ENCODE results near the gene TAS2R46. TPM values are rescaled to one million over a fixed set of nuclear protein-coding genes. Genes with fewer than 3 reads are reported as not detected.

TAS2R46 gene
- total and polyA plus RNA-seq, 4 donors, result 3.3 to 3.9 TPM; not detected in 2

DNA sequence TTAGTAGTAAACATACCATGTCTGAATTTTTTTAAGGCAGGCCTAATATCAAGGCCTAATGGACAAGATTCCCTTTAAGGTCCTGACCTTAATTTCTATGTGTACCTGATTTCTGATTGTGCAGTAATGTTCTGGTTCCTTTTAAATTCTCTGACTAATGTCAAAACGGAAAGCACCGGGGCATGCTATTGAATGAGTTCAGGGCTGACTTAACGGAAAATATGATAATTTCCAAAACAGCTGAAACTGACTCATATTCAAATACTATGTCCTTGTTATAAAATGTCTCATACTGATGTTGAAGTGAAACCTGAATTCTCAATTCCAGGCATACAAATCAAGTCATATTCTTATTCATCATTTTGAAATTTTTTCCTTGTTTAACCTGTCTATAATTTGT, 23.3 kb upstream of the TAS2R46 start:
- ATAC-seq (ENCODE audit: low FRiP score) (no peak), DNase-seq (no peak)
- intact Hi-C loops (cut with DNase I), result no loop called here
- Histone ChIP-seq H3K27me3 (ENCODE audit: control insufficient read depth in 1 of 2, insufficient read depth in 2 of 2, low read length in 1 of 2) (no peaks in the 10 kb centered on the region), H3K36me3 (ENCODE audit: control insufficient read depth in 1 of 2, insufficient read depth in 2 of 2, low read length in 1 of 2) (no peaks in the 10 kb centered on the region), H3K4me3 (ENCODE audit: low read length in 2 of 2) (no peak overlapping the region), H3K27ac (ENCODE audit: low read depth in 1 of 2, low read length in 2 of 2) (no peak overlapping the region), H3K4me1 (ENCODE audit: control insufficient read depth in 1 of 2, insufficient read depth in 2 of 2, low read length in 2 of 2) (no peaks in the 10 kb centered on the region), H3K9me3 (ENCODE audit: control insufficient read depth, low read length) (no peaks in the 10 kb centered on the region)
- 85% methylated on average over 3 of the region's 3 CpGs; no CpG with 5 or more reads in 1 of the 2 donors for WGBS, 2 donors

DNA sequence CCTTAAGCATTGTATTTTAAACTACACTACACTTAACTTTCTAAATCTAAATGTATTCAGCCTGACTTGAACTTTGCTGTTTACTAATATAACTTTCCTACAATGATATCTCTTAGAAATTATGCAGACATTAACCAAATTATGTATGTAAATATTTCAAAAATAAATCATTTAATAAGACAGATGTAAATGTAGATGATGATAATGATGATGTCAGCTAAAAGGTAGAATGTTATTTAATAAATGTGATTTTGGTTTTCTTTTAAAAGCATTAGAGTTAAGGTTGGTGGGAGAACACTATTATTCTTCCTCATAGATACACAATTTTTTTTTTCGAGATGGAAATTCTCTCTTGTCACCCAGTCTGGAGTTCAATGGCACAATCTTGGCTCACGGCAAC, 19.9 kb upstream of the TAS2R46 start:
- intact Hi-C loops (cut with DNase I), result no loop called here
- Histone ChIP-seq H3K27ac (ENCODE audit: low read depth in 1 of 2, low read length in 2 of 2) (no peak overlapping the region), H3K4me3 (ENCODE audit: low read length in 2 of 2) (no peak overlapping the region), H3K36me3 (ENCODE audit: control insufficient read depth in 1 of 2, insufficient read depth in 2 of 2, low read length in 1 of 2) (no peaks in the 10 kb centered on the region), H3K9me3 (ENCODE audit: control insufficient read depth, low read length) (no peaks in the 10 kb centered on the region), H3K4me1 (ENCODE audit: control insufficient read depth in 1 of 2, insufficient read depth in 2 of 2, low read length in 2 of 2) (no peaks in the 10 kb centered on the region), H3K27me3 (ENCODE audit: control insufficient read depth in 1 of 2, insufficient read depth in 2 of 2, low read length in 1 of 2) (no peaks in the 10 kb centered on the region)
- DNase-seq, result no peak
- no peak for ATAC-seq (ENCODE audit: low FRiP score)
- WGBS, 2 donors, result 100% methylated on average over 2 of the region's 2 CpGs; no CpG with 5 or more reads in 1 of the 2 donors

DNA sequence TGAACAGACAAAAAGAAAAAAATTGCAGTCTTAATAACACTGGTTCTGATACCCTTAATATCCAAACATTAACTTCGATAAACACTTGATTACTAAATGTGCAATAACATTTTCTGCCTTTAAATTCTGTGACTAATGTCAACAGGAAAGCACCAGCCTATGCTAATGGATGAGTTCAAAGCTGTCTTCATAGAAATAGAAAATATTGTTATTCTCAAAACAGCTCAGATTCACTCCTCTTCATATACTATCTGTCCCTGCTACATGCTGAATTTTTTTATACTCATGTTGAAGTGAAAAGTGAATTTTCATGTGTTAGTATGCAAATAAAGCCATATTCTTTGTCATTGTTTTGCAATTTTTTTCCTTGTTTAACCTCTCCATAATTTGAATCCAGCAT, 16.2 kb upstream of the TAS2R46 start:
- 97 to 100% methylated on average over 1 of the region's 1 CpG for WGBS, 2 donors
- ATAC-seq (ENCODE audit: low FRiP score), result no peak
- Histone ChIP-seq H3K27ac (ENCODE audit: low read depth in 1 of 2, low read length in 2 of 2) (no peak overlapping the region), H3K4me1 (ENCODE audit: control insufficient read depth in 1 of 2, insufficient read depth in 2 of 2, low read length in 2 of 2) (no peaks in the 10 kb centered on the region), H3K4me3 (ENCODE audit: low read length in 2 of 2) (no peak overlapping the region), H3K9me3 (ENCODE audit: control insufficient read depth, low read length) (no peaks in the 10 kb centered on the region), H3K27me3 (ENCODE audit: control insufficient read depth in 1 of 2, insufficient read depth in 2 of 2, low read length in 1 of 2) (no peaks in the 10 kb centered on the region), H3K36me3 (ENCODE audit: control insufficient read depth in 1 of 2, insufficient read depth in 2 of 2, low read length in 1 of 2) (no peaks in the 10 kb centered on the region)
- DNase-seq, result no peak
- intact Hi-C loops (cut with DNase I), result no loop called here

DNA sequence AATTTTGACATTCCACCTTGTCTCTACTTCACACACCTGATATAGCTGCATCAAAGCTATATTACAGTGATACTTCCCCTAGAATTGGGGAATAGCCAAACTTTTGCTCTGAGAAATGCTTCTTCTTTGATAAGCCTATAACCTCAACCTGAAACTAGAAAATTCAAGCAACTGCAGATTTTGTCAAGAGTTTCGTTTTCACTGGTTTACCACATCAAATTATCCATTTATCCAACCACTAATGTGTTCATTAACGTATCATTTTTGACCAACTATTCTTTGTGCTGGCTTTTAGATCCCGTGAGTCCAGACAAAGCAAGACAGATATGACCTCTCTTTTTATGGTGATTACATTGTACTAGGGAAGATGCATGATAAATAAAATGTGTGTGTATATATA, 13.5 kb upstream of the TAS2R46 start:
- WGBS, 2 donors, result 0 to 72% methylated on average over 2 to 3 of the region's 3 CpGs
- no peak for ATAC-seq (ENCODE audit: low FRiP score)
- DNase-seq, result no peak
- Histone ChIP-seq H3K27ac (ENCODE audit: low read depth in 1 of 2, low read length in 2 of 2) (no peak overlapping the region), H3K9me3 (ENCODE audit: control insufficient read depth, low read length) (no peaks in the 10 kb centered on the region), H3K36me3 (ENCODE audit: control insufficient read depth in 1 of 2, insufficient read depth in 2 of 2, low read length in 1 of 2) (no peaks in the 10 kb centered on the region), H3K27me3 (ENCODE audit: control insufficient read depth in 1 of 2, insufficient read depth in 2 of 2, low read length in 1 of 2) (no peaks in the 10 kb centered on the region), H3K4me3 (ENCODE audit: low read length in 2 of 2) (no peak overlapping the region), H3K4me1 (ENCODE audit: control insufficient read depth in 1 of 2, insufficient read depth in 2 of 2, low read length in 2 of 2) (no peaks in the 10 kb centered on the region)
- intact Hi-C loops (cut with DNase I), result no loop called here

DNA sequence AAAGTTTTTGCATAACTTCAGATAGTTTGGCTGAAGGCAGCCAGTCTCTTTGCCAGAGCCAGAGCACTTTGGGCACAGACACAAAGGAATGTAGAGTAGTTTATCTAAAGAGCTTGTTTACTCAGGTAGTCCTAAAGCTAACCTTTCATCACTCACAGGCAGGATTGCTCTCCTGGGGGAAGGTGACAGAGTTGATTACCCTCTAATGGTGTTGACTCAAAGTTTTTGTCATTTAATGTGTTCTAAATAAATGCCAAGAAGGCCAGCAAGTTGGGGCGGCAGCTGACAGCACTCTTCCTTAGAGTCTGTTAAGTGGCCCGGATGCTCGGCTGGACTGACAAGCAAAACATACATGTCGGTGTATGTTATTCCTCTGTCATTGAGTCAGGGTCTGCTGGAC, 9.3 kb upstream of the TAS2R46 start:
- 46 to 47% methylated on average over 4 of the region's 4 CpGs for WGBS, 2 donors
- ATAC-seq (ENCODE audit: low FRiP score) (no peak), DNase-seq (no peak)
- Histone ChIP-seq H3K9me3 (ENCODE audit: control insufficient read depth, low read length) (no peaks in the 10 kb centered on the region), H3K4me3 (ENCODE audit: low read length in 2 of 2) (no peak overlapping the region), H3K27me3 (ENCODE audit: control insufficient read depth in 1 of 2, insufficient read depth in 2 of 2, low read length in 1 of 2) (no peaks in the 10 kb centered on the region), H3K4me1 (ENCODE audit: control insufficient read depth in 1 of 2, insufficient read depth in 2 of 2, low read length in 2 of 2) (no peaks in the 10 kb centered on the region), H3K27ac (ENCODE audit: low read depth in 1 of 2, low read length in 2 of 2) (no peak overlapping the region), H3K36me3 (ENCODE audit: control insufficient read depth in 1 of 2, insufficient read depth in 2 of 2, low read length in 1 of 2) (no peaks in the 10 kb centered on the region)
- intact Hi-C loops (cut with DNase I), result loop anchor here (2.0 to 5.0 kb wide), 2 partner anchors 54 to 57 kb away; no protein-coding TSS in a partner anchor

DNA sequence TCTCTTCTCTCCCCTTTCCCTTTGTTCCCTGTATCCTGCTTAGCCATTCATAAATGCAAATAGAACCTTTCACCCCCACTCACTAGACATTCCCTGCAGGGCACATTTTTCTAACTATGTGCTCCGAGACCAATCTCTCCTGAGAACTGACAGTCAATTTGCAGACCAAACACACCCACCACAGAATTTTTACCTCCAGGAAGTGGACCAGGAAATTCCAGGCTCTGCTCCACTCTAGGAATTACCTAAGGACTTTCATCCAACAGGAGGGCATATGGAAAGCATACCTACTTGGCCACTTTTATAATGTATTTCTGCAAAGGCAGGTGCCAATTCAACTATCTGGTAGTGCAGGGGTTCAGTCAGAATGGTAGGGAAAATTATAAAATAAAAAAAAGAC, 8.9 kb upstream of the TAS2R46 start:
- no peak for ATAC-seq (ENCODE audit: low FRiP score)
- WGBS, 2 donors, result 85% methylated on average over 1 of the region's 1 CpG; no CpG with 5 or more reads in 1 of the 2 donors

DNA sequence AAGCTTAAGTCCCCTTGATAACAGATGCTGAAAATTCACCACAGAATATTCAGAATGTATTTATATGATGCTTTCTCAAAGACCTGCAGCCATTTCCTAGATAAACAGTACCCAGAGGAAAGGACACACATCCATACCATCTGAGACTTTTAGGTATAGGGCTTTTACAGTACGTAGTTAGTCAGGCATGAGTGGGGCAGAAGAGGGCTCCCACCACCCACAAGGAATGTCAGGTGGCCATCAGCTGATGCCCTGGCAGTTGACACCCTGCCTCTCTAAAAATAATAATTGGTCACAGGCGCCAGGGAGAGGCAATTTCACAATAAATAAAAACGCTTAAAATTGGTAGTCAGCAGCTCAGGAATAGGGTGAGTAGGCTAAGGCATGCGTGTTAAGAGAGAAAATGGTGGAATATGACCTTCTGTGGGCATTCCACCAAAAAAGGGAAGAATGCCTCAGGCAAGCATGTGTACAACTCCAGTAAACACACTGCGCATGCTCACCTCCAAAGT, 7.8 kb upstream of the TAS2R46 start:
- H3K27ac ChIP-seq (ENCODE audit: low read depth in 1 of 2, low read length in 2 of 2), result no peak overlapping the region
- intact Hi-C loops (cut with DNase I), result loop anchor here (2.0 to 5.0 kb wide), 2 partner anchors 53 to 55 kb away; no protein-coding TSS in a partner anchor
- DNase-seq, result no peak
- no peaks in the 10 kb centered on the region for H3K4me1 ChIP-seq (ENCODE audit: control insufficient read depth in 1 of 2, insufficient read depth in 2 of 2, low read length in 2 of 2)
- H3K27me3 ChIP-seq (ENCODE audit: control insufficient read depth in 1 of 2, insufficient read depth in 2 of 2, low read length in 1 of 2), result no peaks in the 10 kb centered on the region
- no peak overlapping the region for H3K4me3 ChIP-seq (ENCODE audit: low read length in 2 of 2)
- peak; percentile 15 for ATAC-seq (ENCODE audit: low FRiP score)
- H3K9me3 ChIP-seq (ENCODE audit: control insufficient read depth, low read length), result no peaks in the 10 kb centered on the region
- 77 to 82% methylated on average over 5 of the region's 5 CpGs for WGBS, 2 donors
- H3K36me3 ChIP-seq (ENCODE audit: control insufficient read depth in 1 of 2, insufficient read depth in 2 of 2, low read length in 1 of 2), result no peaks in the 10 kb centered on the region

More for the DNA sequence above, 8.9 kb upstream of the TAS2R46 start:
- H3K27ac ChIP-seq (ENCODE audit: low read depth in 1 of 2, low read length in 2 of 2), result no peak overlapping the region
- DNase-seq, result no peak
- no peaks in the 10 kb centered on the region for H3K36me3 ChIP-seq (ENCODE audit: control insufficient read depth in 1 of 2, insufficient read depth in 2 of 2, low read length in 1 of 2)
- no peaks in the 10 kb centered on the region for H3K27me3 ChIP-seq (ENCODE audit: control insufficient read depth in 1 of 2, insufficient read depth in 2 of 2, low read length in 1 of 2)
- no peaks in the 10 kb centered on the region for H3K9me3 ChIP-seq (ENCODE audit: control insufficient read depth, low read length)
- intact Hi-C loops (cut with DNase I), result loop anchor here (2.0 to 5.0 kb wide), 2 partner anchors 54 to 56 kb away; no protein-coding TSS in a partner anchor
- H3K4me3 ChIP-seq (ENCODE audit: low read length in 2 of 2), result no peak overlapping the region
- H3K4me1 ChIP-seq (ENCODE audit: control insufficient read depth in 1 of 2, insufficient read depth in 2 of 2, low read length in 2 of 2), result no peaks in the 10 kb centered on the region

DNA sequence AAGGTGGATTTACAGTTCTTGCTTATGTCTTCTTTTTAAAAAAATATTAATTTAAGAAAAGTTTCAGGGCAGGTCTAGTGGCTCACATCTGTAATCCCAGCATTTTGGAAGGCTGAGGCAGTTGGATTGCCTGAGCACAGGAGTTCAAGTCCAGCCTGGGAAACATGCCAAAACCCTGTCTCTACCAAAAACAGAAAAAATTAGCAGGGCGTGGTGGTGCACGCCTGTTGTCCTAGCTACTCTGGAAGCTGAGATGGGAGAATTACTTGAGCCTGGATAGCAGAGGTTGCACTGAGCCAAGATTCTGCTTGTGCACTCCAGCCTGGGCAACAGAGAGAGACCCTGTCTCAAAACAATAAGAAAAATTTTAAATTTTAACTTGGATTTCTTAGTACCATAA, 5.4 kb upstream of the TAS2R46 start:
- no peak overlapping the region for H3K27ac ChIP-seq (ENCODE audit: low read depth in 1 of 2, low read length in 2 of 2)
- peak; percentile 53 for ATAC-seq (ENCODE audit: low FRiP score)
- intact Hi-C loops (cut with DNase I), result no loop called here
- no peak overlapping the region for H3K4me3 ChIP-seq (ENCODE audit: low read length in 2 of 2)
- peak in 1 of 2 donors; percentile 49 for DNase-seq
- H3K9me3 ChIP-seq (ENCODE audit: control insufficient read depth, low read length), result no peaks in the 10 kb centered on the region
- no peaks in the 10 kb centered on the region for H3K27me3 ChIP-seq (ENCODE audit: control insufficient read depth in 1 of 2, insufficient read depth in 2 of 2, low read length in 1 of 2)
- H3K4me1 ChIP-seq (ENCODE audit: control insufficient read depth in 1 of 2, insufficient read depth in 2 of 2, low read length in 2 of 2), result no peaks in the 10 kb centered on the region
- peaks cover 0 to 2% of the 10 kb centered on the region in 2 donors for H3K36me3 ChIP-seq (ENCODE audit: control insufficient read depth in 1 of 2, insufficient read depth in 2 of 2, low read length in 1 of 2)
- WGBS, 2 donors, result 3 to 8% methylated on average over 2 of the region's 2 CpGs

DNA sequence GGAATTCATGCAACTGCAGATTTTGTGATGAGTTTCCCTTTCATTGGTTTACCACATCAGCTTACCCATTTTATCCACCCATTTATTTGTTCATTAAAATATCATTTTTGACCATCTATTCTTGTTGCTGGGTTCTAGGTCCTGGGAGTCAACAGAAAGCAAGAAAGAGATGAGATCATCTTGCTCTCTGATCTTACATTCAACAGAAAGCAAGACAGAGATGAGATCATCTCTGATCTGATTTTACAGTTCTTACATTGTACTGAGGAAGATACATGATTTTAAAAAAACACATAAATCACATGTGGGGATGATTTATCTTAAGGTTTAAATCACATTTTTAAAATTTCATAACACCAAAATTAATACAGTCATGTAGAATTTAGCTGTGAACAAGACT, 2.3 kb downstream of the TAS2R46 start:
- DNase-seq (no peak), ATAC-seq (ENCODE audit: low FRiP score) (no peak)
- peaks cover 0 to 1% of the 10 kb centered on the region in 2 donors for H3K36me3 ChIP-seq (ENCODE audit: control insufficient read depth in 1 of 2, insufficient read depth in 2 of 2, low read length in 1 of 2)
- H3K27ac ChIP-seq (ENCODE audit: low read depth in 1 of 2, low read length in 2 of 2), result no peak overlapping the region
- H3K4me1 ChIP-seq (ENCODE audit: control insufficient read depth in 1 of 2, insufficient read depth in 2 of 2, low read length in 2 of 2), result no peaks in the 10 kb centered on the region
- H3K4me3 ChIP-seq (ENCODE audit: low read length in 2 of 2), result no peak overlapping the region
- no peaks in the 10 kb centered on the region for H3K27me3 ChIP-seq (ENCODE audit: control insufficient read depth in 1 of 2, insufficient read depth in 2 of 2, low read length in 1 of 2)
- intact Hi-C loops (cut with DNase I), result no loop called here
- H3K9me3 ChIP-seq (ENCODE audit: control insufficient read depth, low read length), result no peaks in the 10 kb centered on the region

Data from aorta (tissue), 5 donors.